GM21528 (cell line): ENCODE data around the gene HLF.

ENCODE experiments used
- ATAC-seq: cut with Tn5 transposase; IDR thresholded peaks from one replicate; pipeline ENCODE4 v1.9.1; 2021; ENCODE audit warnings: mild to moderate bottlenecking, moderate library complexity; ENCODE audit not compliant: unreplicated experiment, low FRiP score

HLF gene

DNA sequence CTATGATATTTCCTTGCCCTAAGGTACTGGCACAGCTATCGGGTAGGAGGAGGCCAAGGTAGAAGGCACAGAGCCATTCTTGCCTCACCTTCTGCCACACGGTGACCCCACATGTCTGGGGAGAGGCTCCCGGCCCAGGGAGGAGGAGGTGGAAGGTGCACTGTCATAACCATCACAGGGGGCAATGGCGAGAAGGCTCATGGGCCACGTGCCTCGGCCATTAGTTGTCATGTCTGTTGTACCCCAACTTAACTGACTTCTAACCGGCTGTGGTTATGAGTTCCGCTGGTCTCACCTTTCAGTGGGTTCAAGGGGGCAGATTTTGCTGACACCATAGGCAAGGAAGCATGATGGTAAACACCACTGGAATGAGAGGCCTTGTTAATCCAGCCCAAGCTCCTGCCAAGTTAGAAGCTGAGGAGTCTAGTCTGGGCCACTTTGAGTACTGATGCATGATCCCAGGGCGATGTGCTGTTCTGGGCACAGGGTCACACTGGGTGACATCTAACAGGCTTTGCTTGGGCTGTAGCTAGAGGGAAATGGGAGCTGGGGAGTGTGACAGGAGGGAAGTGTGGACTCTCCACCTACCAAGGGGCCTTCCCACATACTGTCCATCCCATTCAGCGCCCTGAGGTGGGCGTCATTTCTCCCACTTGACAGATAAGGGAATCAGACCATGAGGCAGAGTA lies 39.6 kb downstream of the HLF start:
- ATAC-seq, result no peak

DNA sequence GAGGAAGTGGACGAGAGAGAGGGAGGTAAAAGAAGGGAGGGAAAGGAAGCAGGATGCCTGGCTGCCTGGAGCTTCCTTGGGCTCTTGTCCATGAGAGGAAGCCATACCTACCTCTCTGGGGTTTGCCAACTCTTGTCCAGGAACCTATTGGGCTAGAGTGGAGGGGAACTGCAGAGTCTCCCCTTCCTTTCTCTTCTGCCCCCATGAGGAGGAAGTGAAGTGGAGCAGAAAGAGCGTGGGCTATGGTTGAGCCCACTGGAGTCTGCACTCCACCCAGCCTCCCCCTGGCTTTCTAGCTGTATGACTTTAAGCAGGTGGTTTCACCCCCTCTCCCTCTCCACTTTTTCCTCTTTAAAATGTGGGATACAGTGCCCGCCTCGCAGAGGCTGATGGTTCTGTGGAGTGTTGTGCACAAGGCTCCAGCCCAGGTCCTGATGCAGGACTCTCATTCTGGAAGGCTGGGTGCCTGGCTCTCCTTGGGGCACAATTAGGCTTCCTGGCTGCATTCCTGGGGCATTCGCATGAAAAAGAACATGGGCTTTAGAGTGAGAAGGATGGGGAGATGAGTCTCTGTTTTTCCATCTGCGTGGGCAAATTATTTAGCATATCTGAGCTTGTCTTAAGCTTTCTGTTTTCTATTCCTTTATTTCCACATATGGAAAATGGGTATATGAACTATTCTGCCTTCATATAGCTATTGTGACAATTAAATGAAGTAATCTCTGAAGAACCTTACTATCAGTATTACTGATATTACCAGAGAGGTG lies 40.7 kb downstream of the HLF start:
- ATAC-seq, result no peak

- no peak for ATAC-seq
Observed at GRCh38 chr17:55307879-55308278, 43.1 kb downstream of the HLF start.

DNA sequence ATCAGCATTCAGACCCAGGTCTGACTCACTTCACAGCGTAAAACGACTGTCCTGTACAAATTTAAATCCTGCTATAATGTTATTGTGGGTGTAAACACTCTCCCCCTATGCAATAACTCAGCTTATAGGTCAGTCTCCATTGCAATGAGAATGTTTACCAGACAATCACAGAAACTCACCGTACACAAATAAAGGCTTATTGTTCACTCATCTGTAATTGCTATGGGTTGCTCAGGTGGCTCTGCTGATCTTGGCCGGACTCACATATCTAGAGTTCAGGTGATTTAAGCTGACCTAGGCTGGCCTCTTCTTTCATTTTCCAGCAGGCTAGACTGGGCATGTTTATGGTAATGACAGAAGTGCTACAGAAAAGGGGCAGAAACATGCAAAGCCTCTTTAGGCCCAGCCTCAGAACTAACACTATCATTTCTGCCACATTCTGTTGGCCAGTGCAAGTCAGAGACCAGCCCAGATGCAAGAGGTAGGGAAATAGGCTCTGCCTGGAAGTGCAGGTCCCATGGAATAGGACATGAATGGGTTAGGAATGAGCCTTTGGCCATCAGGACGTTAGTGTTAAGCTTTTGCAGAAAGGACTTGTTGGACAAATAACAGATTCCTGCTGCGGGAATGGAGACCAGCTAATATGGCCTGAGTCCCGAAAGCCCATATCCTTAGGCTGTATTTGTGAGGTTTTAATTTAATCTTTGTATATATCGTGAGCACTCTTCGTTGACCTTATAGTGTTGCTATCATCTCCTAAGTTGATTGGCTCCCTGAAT lies 44.0 kb downstream of the HLF start:
- ATAC-seq, result no peak

GRCh38 chr17:55311767-55312375 lies 47.1 kb downstream of the HLF start:
- ATAC-seq, result no peak

GRCh38 chr17:55312852-55313251 lies 48.1 kb downstream of the HLF start:
- no peak for ATAC-seq

- no peak for ATAC-seq
Observed at GRCh38 chr17:55314061-55314783, 49.5 kb downstream of the HLF start.

DNA sequence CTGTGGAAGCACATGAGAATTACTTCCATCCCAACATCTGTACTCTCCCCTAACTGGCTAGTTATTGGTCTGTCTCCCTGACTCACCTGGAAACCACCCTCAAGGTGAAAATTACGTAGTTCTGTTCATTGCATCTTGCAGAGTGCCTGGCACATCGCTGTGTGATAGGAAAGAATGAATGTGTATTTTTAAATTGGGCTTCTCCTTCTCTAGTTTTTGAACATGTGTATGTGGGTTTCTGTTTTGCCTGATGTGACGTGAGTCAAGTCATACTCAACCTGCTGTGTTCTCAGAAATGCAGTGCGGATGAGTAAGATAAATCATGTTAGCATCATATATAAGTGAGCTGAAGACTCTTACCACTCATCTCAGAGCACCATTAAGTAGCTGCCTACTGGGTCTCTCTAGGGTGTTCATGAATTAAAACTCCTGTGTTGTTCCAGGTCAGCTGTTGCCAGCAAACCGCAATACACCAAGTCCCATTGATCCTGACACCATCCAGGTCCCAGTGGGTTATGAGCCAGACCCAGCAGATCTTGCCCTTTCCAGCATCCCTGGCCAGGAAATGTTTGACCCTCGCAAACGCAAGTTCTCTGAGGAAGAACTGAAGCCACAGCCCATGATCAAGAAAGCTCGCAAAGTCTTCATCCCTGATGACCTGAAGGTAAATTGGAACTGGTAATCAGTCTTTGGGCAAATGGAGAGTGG lies 50.2 kb downstream of the HLF start:
- no peak for ATAC-seq

GRCh38 chr17:55316499-55316898 lies 51.7 kb downstream of the HLF start:
- ATAC-seq, result no peak

DNA sequence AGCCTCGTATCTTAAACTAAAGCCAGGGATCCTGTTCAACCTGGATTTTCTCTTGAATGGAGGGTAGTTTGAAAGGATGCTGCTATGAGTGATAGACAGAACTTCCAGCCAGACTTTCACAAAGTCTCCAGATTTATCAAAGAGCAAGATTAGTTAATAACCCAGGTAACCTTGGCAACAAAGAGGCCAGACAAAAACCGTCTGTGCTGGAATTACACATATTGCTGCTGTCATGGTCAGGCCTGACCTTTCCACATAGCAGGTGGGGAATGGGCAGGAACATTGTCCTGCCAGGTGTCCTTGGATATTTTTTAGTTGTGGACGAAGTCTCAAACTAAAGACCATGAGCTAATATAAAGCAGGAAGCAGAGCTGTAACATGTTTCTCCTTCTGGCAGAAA lies 52.5 kb downstream of the HLF start:
- ATAC-seq, result no peak

DNA sequence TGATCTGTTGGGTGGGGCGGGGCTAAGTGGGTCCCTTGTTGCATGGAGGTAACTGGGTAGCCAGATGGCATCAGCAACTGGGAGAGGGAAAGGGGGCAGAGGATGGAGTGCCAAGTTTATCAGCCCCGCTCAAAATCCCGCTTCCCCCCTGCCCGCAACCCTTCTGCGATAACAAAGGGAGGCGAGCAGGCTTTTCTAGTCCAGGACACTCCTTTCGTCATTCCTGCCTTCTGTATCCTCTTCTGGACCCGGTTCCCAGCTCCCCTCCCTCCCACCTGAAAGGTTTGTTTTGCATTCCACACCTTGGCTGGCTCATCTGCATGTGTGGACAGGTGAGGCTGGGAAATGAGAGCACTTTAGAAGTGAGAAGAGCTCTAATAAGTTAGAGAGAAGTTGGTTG lies 53.3 kb downstream of the HLF start:
- ATAC-seq, result no peak

DNA sequence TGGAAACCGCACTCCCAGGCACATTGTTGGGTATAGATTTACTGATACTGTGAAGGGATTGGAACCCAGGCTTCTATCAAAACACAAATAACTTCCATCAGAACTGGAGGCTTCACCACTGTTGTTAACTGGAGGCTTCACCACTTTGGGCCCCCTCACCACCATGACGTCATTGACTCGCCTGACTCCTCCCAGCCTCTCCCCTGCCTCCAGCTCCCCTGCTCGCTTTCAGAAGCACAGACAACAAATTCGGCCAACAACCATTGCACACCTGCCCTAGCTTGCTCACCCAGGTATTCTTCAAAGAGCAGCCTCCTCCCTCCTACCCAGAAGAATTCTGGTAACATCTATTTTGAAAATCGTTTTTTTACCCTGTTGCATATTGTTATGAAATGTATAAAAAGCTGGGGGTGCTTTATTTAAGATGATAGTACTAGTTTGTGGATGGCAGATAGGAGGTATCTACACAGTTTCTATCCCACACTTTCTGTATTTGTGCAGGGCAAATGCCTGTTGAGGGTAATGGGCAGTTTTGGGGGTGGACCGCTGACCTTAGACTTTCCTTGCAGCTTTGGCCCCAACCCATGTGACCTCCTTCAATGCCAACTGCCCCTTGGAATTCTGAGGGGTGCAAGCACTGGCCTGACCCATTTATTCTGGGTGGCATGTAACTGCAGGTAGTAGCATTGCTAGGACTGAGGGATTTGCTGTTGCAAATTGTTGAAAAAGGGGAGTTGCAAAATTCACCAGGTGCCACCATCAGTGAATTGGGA lies 54.1 kb downstream of the HLF start:
- no peak for ATAC-seq

DNA sequence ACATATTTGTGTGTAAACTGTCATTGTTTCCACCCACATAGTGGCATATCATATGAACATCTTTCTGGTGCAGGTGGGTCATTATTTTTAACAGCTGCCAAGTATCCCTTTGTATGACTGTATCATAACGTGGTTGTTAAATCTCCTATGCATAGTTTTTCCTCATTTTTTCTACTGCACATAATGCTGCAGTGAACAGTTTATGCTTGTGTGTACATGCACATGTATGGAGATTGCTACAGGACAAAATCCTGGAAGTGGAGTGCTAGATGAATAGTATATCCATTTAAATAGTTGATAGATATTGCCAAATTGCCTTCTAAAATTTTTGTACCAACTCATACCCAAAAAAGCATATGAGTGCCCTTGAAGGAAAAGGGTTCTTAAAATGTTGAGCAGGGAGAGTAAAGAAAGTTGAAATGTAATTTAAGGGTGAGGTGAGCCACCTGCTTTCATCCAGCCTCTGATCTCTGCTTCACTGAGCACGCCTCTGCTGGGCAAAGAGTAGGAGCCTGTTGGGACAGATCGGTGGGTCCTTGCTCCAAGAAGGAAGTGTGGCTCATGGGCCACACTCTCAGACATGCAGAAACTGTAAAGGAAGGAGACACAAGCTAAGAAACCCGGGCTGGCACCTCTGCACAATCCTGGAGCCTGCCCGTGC lies 55.3 kb downstream of the HLF start:
- no peak for ATAC-seq

DNA sequence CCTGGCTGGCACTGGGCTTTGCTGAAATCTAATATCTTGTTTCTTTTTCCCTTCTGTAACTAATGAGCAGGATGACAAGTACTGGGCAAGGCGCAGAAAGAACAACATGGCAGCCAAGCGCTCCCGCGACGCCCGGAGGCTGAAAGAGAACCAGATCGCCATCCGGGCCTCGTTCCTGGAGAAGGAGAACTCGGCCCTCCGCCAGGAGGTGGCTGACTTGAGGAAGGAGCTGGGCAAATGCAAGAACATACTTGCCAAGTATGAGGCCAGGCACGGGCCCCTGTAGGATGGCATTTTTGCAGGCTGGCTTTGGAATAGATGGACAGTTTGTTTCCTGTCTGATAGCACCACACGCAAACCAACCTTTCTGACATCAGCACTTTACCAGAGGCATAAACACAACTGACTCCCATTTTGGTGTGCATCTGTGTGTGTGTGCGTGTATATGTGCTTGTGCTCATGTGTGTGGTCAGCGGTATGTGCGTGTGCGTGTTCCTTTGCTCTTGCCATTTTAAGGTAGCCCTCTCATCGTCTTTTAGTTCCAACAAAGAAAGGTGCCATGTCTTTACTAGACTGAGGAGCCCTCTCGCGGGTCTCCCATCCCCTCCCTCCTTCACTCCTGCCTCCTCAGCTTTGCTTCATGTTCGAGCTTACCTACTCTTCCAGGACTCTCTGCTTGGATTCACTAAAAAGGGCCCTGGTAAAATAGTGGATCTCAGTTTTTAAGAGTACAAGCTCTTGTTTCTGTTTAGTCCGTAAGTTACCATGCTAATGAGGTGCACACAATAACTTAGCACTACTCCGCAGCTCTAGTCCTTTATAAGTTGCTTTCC lies 56.0 kb downstream of the HLF start:
- no peak for ATAC-seq

GRCh38 chr17:55321427-55322060 lies 56.8 kb downstream of the HLF start:
- no peak for ATAC-seq

GRCh38 chr17:55322453-55322985 lies 57.8 kb downstream of the HLF start:
- no peak for ATAC-seq
